Adrenal gland (tissue), 5 donors: ENCODE measurements around the gene MFAP3L.

Experiments
- CTCF ChIP-seq, 6 experiments: fragments of 450-650 bp in 4 of 6; fragments of 200-600 bp in 2 of 6; sonication (generic) in 1 of 6; IDR thresholded peaks; 1 replicate in 5 of 6; 2 replicates in 1 of 6; pipeline versions ENCODE4 v1.5.1 to v1.8.0; 2016 to 2021; ENCODE audit warnings: antibody characterized with exemption in 6 of 6, mild to moderate bottlenecking in 2 of 6, moderate library complexity in 1 of 6
- POLR2A ChIP-seq, 2 donors: fragments of 450-650 bp; IDR thresholded peaks; one replicate each; pipeline ENCODE4 v1.6.1; 2017; ENCODE audit warnings: antibody characterized with exemption in 2 of 2, mild to moderate bottlenecking in 2 of 2, moderate library complexity in 1 of 2
- donor health status: DM: no; HTN: no; CAD: no.

GRCh38 chr4:170007113-170007512 lies 19.1 kb downstream of the MFAP3L start:
- TF ChIP-seq POLR2A (IDR thresholded peaks at IDR 0.05) (no peak), CTCF (IDR thresholded peaks at IDR 0.05) (no peak)
